Ishikawa (cell line): ENCODE data around the gene FADS3.

Experiments used
- CEBPB ChIP-seq: IDR thresholded peaks from 2 replicates; pipeline ENCODE4 v1.6.1; 2012
- CREB1 ChIP-seq: IDR thresholded peaks from 2 replicates; pipeline ENCODE4 v1.6.1; 2012; ENCODE audit warnings: low read depth
- EGR1 ChIP-seq: IDR thresholded peaks from 2 replicates; pipeline ENCODE4 v1.6.1; 2012
- EP300 ChIP-seq: IDR thresholded peaks from 2 replicates; pipeline ENCODE4 v1.6.1; 2012; ENCODE audit warnings: borderline replicate concordance
- FOXM1 ChIP-seq: IDR thresholded peaks from 2 replicates; pipeline ENCODE4 v1.6.1; 2012; ENCODE audit warnings: low read depth, borderline replicate concordance
- NFIC ChIP-seq: IDR thresholded peaks from 2 replicates; pipeline ENCODE4 v1.6.1; 2012
- RAD21 ChIP-seq: IDR thresholded peaks from 2 replicates; pipeline ENCODE4 v1.6.1; 2012; ENCODE audit warnings: low read depth
- TAF1 ChIP-seq: IDR thresholded peaks from 2 replicates; pipeline ENCODE4 v1.6.1; 2012; ENCODE audit warnings: low read depth, mild to moderate bottlenecking
- TCF12 ChIP-seq: IDR thresholded peaks from 2 replicates; pipeline ENCODE4 v1.6.1; 2012; ENCODE audit warnings: low read depth
- TEAD4 ChIP-seq: IDR thresholded peaks from 2 replicates; pipeline ENCODE4 v1.6.1; 2012
- YY1 ChIP-seq: IDR thresholded peaks from 2 replicates; pipeline ENCODE4 v1.6.1; 2012; ENCODE audit warnings: low read depth
- ZBTB7A ChIP-seq: IDR thresholded peaks from 2 replicates; pipeline ENCODE4 v1.6.1; 2012; ENCODE audit warnings: low read depth
- TF ChIP-seq, protein P1 (sequence below): IDR thresholded peaks from 2 replicates; pipeline ENCODE4 v1.6.1; 2012
- TF ChIP-seq, protein P2 (sequence below): IDR thresholded peaks from 2 replicates; pipeline ENCODE4 v1.6.1; 2012; ENCODE audit warnings: low read depth, mild to moderate bottlenecking
- TF ChIP-seq, protein P3 (sequence below): IDR thresholded peaks from 2 replicates; pipeline ENCODE4 v1.6.1; 2012

The FADS3 gene

DNA sequence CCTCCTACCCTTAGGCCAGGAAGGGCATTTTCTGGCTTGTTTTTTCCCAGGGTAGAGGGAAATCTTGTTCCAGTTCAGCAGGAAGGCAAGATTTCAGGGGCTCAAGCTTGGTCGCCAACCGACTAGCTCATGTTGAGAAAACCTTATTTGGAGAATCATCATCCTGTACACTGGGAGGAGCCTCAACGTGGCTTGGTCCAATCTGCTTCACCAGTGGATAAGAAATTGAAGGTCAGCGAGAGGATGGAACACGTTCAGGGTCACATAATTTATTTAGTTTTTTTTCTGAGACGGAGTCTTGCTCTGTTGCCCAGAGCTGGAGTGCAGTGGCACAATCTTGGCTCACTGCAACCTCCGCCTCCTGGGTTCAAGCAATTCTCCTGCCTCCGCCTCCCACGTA lies 42.7 kb downstream of the FADS3 start:
- TF ChIP-seq, protein P1, sequence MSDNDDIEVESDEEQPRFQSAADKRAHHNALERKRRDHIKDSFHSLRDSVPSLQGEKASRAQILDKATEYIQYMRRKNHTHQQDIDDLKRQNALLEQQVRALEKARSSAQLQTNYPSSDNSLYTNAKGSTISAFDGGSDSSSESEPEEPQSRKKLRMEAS = no peak
- no peak for TF ChIP-seq YY1
- TF ChIP-seq CEBPB = no peak
- TF ChIP-seq TAF1 = no peak
- no peak for TF ChIP-seq TCF12
- no peak for TF ChIP-seq FOXM1
- no peak for TF ChIP-seq EGR1
- TF ChIP-seq CREB1 = no peak
- TF ChIP-seq, protein P2, sequence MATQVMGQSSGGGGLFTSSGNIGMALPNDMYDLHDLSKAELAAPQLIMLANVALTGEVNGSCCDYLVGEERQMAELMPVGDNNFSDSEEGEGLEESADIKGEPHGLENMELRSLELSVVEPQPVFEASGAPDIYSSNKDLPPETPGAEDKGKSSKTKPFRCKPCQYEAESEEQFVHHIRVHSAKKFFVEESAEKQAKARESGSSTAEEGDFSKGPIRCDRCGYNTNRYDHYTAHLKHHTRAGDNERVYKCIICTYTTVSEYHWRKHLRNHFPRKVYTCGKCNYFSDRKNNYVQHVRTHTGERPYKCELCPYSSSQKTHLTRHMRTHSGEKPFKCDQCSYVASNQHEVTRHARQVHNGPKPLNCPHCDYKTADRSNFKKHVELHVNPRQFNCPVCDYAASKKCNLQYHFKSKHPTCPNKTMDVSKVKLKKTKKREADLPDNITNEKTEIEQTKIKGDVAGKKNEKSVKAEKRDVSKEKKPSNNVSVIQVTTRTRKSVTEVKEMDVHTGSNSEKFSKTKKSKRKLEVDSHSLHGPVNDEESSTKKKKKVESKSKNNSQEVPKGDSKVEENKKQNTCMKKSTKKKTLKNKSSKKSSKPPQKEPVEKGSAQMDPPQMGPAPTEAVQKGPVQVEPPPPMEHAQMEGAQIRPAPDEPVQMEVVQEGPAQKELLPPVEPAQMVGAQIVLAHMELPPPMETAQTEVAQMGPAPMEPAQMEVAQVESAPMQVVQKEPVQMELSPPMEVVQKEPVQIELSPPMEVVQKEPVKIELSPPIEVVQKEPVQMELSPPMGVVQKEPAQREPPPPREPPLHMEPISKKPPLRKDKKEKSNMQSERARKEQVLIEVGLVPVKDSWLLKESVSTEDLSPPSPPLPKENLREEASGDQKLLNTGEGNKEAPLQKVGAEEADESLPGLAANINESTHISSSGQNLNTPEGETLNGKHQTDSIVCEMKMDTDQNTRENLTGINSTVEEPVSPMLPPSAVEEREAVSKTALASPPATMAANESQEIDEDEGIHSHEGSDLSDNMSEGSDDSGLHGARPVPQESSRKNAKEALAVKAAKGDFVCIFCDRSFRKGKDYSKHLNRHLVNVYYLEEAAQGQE = no peak
- TF ChIP-seq ZBTB7A = no peak
- TF ChIP-seq, protein P3, sequence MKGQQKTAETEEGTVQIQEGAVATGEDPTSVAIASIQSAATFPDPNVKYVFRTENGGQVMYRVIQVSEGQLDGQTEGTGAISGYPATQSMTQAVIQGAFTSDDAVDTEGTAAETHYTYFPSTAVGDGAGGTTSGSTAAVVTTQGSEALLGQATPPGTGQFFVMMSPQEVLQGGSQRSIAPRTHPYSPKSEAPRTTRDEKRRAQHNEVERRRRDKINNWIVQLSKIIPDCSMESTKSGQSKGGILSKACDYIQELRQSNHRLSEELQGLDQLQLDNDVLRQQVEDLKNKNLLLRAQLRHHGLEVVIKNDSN = no peak
- TF ChIP-seq EP300 = no peak
- TF ChIP-seq RAD21 = no peak
- TF ChIP-seq NFIC = no peak
- TF ChIP-seq TEAD4 = no peak

DNA sequence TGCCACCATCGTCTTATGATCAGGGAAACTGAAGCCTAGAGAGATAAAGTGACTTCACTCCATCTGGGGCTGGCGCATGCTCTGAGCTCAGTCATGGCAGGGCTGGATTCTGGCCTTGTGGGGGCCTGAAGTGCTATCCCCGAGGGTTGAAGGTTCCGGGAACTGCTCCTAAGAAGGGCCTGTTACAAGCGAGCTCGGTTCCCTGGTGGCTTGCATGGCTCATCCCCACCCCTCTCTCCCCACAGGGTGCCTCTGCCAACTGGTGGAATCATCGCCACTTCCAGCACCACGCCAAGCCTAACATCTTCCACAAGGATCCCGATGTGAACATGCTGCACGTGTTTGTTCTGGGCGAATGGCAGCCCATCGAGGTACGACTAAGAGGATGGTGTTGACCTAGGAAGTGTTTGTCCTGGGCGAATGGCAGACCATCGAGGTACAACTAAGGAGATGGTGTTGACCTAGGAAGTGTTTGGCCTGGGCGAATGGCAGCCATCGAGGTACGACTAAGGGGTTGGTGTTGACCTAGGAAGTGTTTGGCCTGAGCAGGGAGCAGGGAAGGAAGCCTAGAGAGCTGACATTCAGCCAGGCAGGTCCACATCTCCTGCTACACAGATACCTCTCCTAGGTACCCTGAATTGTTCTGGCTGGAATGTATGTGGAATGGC lies 43.3 kb downstream of the FADS3 start:
- TF ChIP-seq TAF1 = no peak
- no peak for TF ChIP-seq NFIC
- TF ChIP-seq CREB1 = no peak
- TF ChIP-seq TCF12 = no peak
- no peak for TF ChIP-seq ZBTB7A
- TF ChIP-seq, protein P3 = no peak

DNA sequence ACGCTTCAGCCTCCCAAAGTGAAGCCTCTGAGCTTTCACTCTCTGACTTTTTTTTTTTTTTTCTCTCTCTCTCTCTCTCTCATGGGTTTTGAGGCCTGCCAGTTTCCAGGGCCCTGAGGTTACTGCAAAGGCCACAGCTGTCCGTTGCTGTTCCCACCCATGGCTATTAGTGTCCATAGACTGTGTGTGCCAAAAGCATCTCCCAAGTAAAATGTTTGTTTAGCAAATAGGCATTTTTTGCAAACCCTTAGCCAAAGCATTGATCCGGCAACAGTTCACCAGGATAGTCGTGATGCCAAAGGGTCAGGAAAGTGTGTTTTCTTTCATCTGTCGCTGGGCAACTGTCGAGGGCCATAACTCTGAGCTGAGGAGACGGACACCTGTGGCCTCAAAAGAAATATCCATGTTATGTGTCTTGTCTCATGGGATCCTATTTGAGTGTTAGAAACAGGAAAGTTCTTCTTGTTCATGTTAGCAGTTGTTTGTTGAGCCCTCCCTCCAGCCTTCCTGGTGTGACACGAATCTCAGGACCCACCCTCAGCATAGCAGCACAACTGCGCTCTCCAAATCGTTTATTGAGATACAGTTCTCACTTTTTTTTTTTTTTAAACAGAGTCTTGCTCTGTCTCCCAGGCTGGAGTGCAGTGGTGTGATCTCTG lies 44.9 kb downstream of the FADS3 start:
- TF ChIP-seq EGR1 (no peak), CEBPB (no peak), YY1 (no peak), EP300 (no peak), FOXM1 (no peak), TAF1 (no peak), TCF12 (no peak), RAD21 (no peak), NFIC (no peak), TEAD4 (no peak), CREB1 (no peak), ZBTB7A (no peak)
- TF ChIP-seq, protein P1 = no peak
- TF ChIP-seq, protein P3 = no peak
- TF ChIP-seq, protein P2 = no peak

DNA sequence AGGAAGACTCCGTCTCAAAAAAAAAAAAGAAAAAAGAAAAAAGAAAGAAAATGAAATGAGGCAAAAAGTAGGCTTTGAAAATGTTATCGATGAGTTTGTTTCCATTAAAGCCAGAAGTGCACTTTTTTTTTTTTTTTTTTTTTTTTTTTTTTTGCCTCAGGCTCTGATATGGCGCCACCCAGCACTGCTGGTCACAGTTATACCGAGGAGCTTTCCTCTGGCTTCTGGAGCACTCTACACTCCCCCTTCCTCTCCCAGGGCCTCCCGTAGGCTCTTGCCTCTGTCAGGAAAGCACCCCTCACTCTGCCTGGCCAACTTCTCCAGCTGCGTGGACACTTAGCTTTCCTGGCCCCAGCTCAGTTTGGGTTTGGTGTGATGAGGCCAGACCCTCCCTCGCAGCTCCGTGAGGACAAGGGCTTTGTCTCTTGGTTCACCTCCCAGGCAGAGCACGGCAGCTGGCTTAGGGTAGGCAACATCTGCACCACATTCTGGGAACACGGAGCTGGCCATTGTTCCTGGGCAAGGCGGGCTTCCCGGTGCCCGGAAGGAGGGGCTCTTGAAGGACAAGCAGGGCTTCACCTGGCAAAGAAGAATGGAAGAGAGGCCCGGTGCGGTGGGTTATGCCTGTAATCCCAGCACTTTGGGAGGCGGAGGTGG lies 46.3 kb downstream of the FADS3 start:
- TF ChIP-seq TEAD4 (no peak), TCF12 (no peak), EP300 (no peak), NFIC (no peak), FOXM1 (no peak), RAD21 (no peak), YY1 (no peak), TAF1 (no peak)
- TF ChIP-seq, protein P1 = no peak
- TF ChIP-seq, protein P2 = no peak
